Endothelial cell of umbilical vein (primary cell): ENCODE data around the gene HECW1. TPM values are rescaled to one million over a fixed set of nuclear protein-coding genes. Genes with fewer than 3 reads are reported as not detected.
A peak's percentile ranks its signal among the peaks of the same experiment; 100 is the strongest.

Source experiments
- BruUV-seq: library from RNA; stranded (reverse); fragments of 400-500 nt; replicated peaks from 2 replicates; lab custom pipeline; 2021; lab: Mats Ljungman, UMichigan
- CTCF ChIA-PET: fragments of 300-600, 350-600 bp; sonication (Branson Sonifier 250); formaldehyde crosslinking; loops from one replicate; lab custom pipeline; 2021; ENCODE audit warnings: antibody characterized with exemption, inconsistent platforms; lab: Charles Lee
- POLR2A ChIA-PET: fragments of 300-600, 350-600 bp; sonication (Branson Sonifier 250); formaldehyde crosslinking; loops from one replicate; lab custom pipeline; 2021; ENCODE audit warnings: antibody characterized with exemption, inconsistent platforms; lab: Charles Lee
- DNase-seq: peaks from one replicate; pipeline ENCODE4 v3.0.0-alpha.2; 2011; ENCODE audit warnings: low read depth, low spot score
- FAIRE-seq: peaks from 2 replicates; lab custom pipeline; 2011; peaks lifted over from hg19 to GRCh38; lab: Jason Lieb, UNC
- H2AFZ ChIP-seq: 2 replicates; pipeline ENCODE4 v1.6.0; 2012; ENCODE audit warnings: low read depth, low read length, control low read depth, inconsistent platforms
- H3K27ac ChIP-seq: 2 replicates; pipeline ENCODE4 v1.5.1; 2011; ENCODE audit warnings: low read depth, mild to moderate bottlenecking, control low read depth, low read length, moderate library complexity; ENCODE audit not compliant: insufficient read depth
- H3K27me3 ChIP-seq, 2 experiments: 2 replicates each; pipeline versions ENCODE4 v1.6.0 to v1.6.1; 2011; ENCODE audit warnings: low read length in 2 of 2, mixed read lengths in 1 of 2; ENCODE audit not compliant: control insufficient read depth in 2 of 2, insufficient read depth in 2 of 2
- H3K36me3 ChIP-seq, 2 experiments: 2 replicates in 1 of 2; 3 replicates in 1 of 2; pipeline ENCODE4 v1.5.1; 2011; ENCODE audit warnings: low read length in 2 of 2, mild to moderate bottlenecking in 1 of 2, moderate library complexity in 1 of 2; ENCODE audit not compliant: control insufficient read depth in 2 of 2, insufficient read depth in 2 of 2; ENCODE audit errors: extremely low read depth in 1 of 2
- H3K4me1 ChIP-seq: 3 replicates; pipeline ENCODE4 v1.5.1; 2011; ENCODE audit warnings: mild to moderate bottlenecking, low read length; ENCODE audit not compliant: control insufficient read depth, insufficient read depth; ENCODE audit errors: extremely low read depth
- H3K4me2 ChIP-seq: 2 replicates; pipeline ENCODE4 v1.6.1; 2011; ENCODE audit warnings: low read length, control low read depth, mixed read lengths; ENCODE audit not compliant: insufficient read depth
- H3K4me3 ChIP-seq, 3 experiments: fragments of 200-600 bp in 1 of 3; sonication (generic), shearing (Covaris generic) in 1 of 3; replicated peaks in 1 of 3; 2 replicates each; pipeline ENCODE4 v1.5.1; 2011 to 2016; ENCODE audit warnings: control low read depth in 3 of 3, low read length in 3 of 3, mild to moderate bottlenecking in 2 of 3, inconsistent platforms in 1 of 3, low read depth in 1 of 3, moderate library complexity in 1 of 3; ENCODE audit not compliant: insufficient read depth in 1 of 3
- H3K79me2 ChIP-seq: 2 replicates; pipeline ENCODE4 v1.6.0; 2012; ENCODE audit warnings: low read length, inconsistent platforms; ENCODE audit not compliant: control insufficient read depth, insufficient read depth
- H3K9ac ChIP-seq: replicated peaks from 2 replicates; pipeline ENCODE3; 2011; ENCODE audit warnings: low read length, control low read depth; ENCODE audit not compliant: insufficient read depth; ENCODE audit errors: extremely low read depth
- H3K9me1 ChIP-seq: replicated peaks from 3 replicates; pipeline ENCODE4 v1.6.0; 2011; ENCODE audit warnings: mild to moderate bottlenecking, low read length; ENCODE audit not compliant: control insufficient read depth, insufficient read depth; ENCODE audit errors: extremely low read depth
- H3K9me3 ChIP-seq: replicated peaks from 2 replicates; pipeline ENCODE4 v1.5.1; 2012; ENCODE audit warnings: low read length, inconsistent platforms; ENCODE audit not compliant: control insufficient read depth, insufficient read depth
- H4K20me1 ChIP-seq: replicated peaks from 2 replicates; pipeline ENCODE3; 2011; ENCODE audit warnings: mild to moderate bottlenecking, low read length; ENCODE audit not compliant: control insufficient read depth, insufficient read depth; ENCODE audit errors: extremely low read depth
- CTCF ChIP-seq, 2 donors: IDR thresholded peaks; 1 replicate in 1 of 2; 2 replicates in 1 of 2; pipeline ENCODE4 v1.5.1; 2011; ENCODE audit warnings: low read length in 2 of 2, mild to moderate bottlenecking in 2 of 2, moderate library complexity in 2 of 2, control low read depth in 1 of 2, inconsistent platforms in 1 of 2, low read depth in 1 of 2; ENCODE audit not compliant: insufficient read depth in 1 of 2; ENCODE audit errors: extremely low read depth in 1 of 2
- EZH2 ChIP-seq: IDR thresholded peaks from 2 replicates; pipeline ENCODE4 v1.6.1; 2012; ENCODE audit warnings: borderline replicate concordance, low read depth, mild to moderate bottlenecking, moderate library complexity, low read length, inconsistent platforms; ENCODE audit not compliant: severe bottlenecking
- FOS ChIP-seq: IDR thresholded peaks from 2 replicates; pipeline ENCODE4 v1.6.1; 2011; ENCODE audit warnings: mild to moderate bottlenecking, low read length, moderate library complexity, borderline replicate concordance; ENCODE audit not compliant: insufficient read depth
- GATA2 ChIP-seq: IDR thresholded peaks from 2 replicates; pipeline ENCODE4 v1.7.0; 2011; ENCODE audit warnings: low read depth, mild to moderate bottlenecking, moderate library complexity, mixed read lengths, low read length; ENCODE audit not compliant: insufficient read length, insufficient read depth
- JUN ChIP-seq: IDR thresholded peaks from 2 replicates; pipeline ENCODE4 v1.6.1; 2011; ENCODE audit warnings: borderline replicate concordance, low read depth; ENCODE audit not compliant: insufficient read length, insufficient read depth
- dilution Hi-C: fragments of 300-500 bp; cut with MboI; formaldehyde crosslinking; loops from one replicate; pipeline ENCODE4 v1.15.0; 2019; ENCODE audit warnings: low sequenced_read_pairs; ENCODE audit not compliant: extremely low pct_ligation_motif_present
- intact Hi-C: fragments of 100-400 bp; cut with micrococcal nuclease; formaldehyde crosslinking; loops from one replicate; pipeline ENCODE4 v1.10.0; 2022
- polyA plus RNA-seq, 4 experiments: library from polyadenylated mRNA; depleted of rRNA in 3 of 4; stranded (reverse) in 3 of 4; unstranded in 1 of 4; fragments of >200 nt; gene quantifications; 2 replicates each; pipeline versions ENCODE4 v1.2.1 to v1.2.3, GENCODE V29; 2011 to 2012; ENCODE audit warnings: missing spikeins in 1 of 4
- total RNA-seq: library from RNA; stranded (reverse); gene quantifications from 2 replicates; pipeline ENCODE4 v1.2.3, GENCODE V29; 2021

Gene HECW1
- total and polyA plus RNA-seq, 2 donors (not counting 3 experiments of a cell fraction or from before 2014, with no cell fraction given): not detected

- H3K4me3 ChIP-seq: peak overlapping the region in 1 of 3 experiments; percentile 39
- intact Hi-C loops: loop anchor here (2.0 to 10.0 kb wide), 4 partner anchors 247 to 514 kb away; no protein-coding TSS in a partner anchor
- no peaks in the 10 kb centered on the region for H3K9me3 ChIP-seq
- H3K27me3 ChIP-seq: peaks cover 9 to 29% of the 10 kb centered on the region in 2 experiments
- no peaks in the 10 kb centered on the region for H3K9me1 ChIP-seq
- DNase-seq (peak; percentile 68), FAIRE-seq (peak; percentile 80)
- BruUV-seq: no TSS peak
- TF ChIP-seq FOS: peak; percentile 30
- TF ChIP-seq EZH2: no peak
- no peak for TF ChIP-seq JUN
- TF ChIP-seq CTCF (IDR thresholded peaks at IDR 0.05; ENCODE audit: extremely low read depth in 1 of 2, insufficient read depth in 1 of 2, low read depth in 1 of 2, low read length in 2 of 2): peak; percentile 30 to 50
- no peak for TF ChIP-seq GATA2
- no peak overlapping the region for H3K9ac ChIP-seq
- H3K4me1 ChIP-seq: peaks cover 3% of the 10 kb centered on the region
- no peaks in the 10 kb centered on the region for H3K79me2 ChIP-seq
- no peaks in the 10 kb centered on the region for H4K20me1 ChIP-seq
- dilution Hi-C loops: no loop called here
- H2AFZ ChIP-seq: peak overlapping the region; percentile 79
- no peaks in the 10 kb centered on the region for H3K36me3 ChIP-seq
- ChIA-PET CTCF (interaction anchor here (0.7 to 3.9 kb wide), 14 partner anchors 11 to 1514 kb away, joined by 3 to 21 read pairs (median 6); partner anchors contain the start of genes MRPL32 and STK17A), POLR2A (interaction anchor here (0.7 to 1.1 kb wide), 2 partner anchors 128 to 239 kb away, joined by 3 to 5 read pairs; partner anchors contain the start of gene STK17A)
- H3K27ac ChIP-seq: no peak overlapping the region
- H3K4me2 ChIP-seq: peak overlapping the region; percentile 45
Measured at GRCh38 chr7:43454936-43455518, 342.6 kb downstream of the HECW1 start.
